H1 (cell line): ENCODE measurements around the gene CAPN13. TPM values are rescaled to one million over a fixed set of nuclear protein-coding genes. Genes with fewer than 3 reads are reported as not detected.

Source experiments
- CTCF ChIA-PET: fragments of 300-600 bp; sonication (Branson Sonifier 250); formaldehyde crosslinking; loops from one replicate; lab custom pipeline; 2021; ENCODE audit not compliant: partially characterized antibody; lab: Charles Lee
- POLR2A ChIA-PET: fragments of 300-600 bp; sonication (Branson Sonifier 250); formaldehyde crosslinking; loops from one replicate; lab custom pipeline; 2021; ENCODE audit warnings: inconsistent platforms; ENCODE audit not compliant: partially characterized antibody; lab: Charles Lee
- DNase-seq, 2 experiments: peaks; one replicate each; pipeline versions ENCODE4 v3.0.0 to v3.0.0-alpha.2; 2010 to 2022; ENCODE audit warnings: low spot score in 2 of 2, low read depth in 1 of 2, mixed read lengths in 1 of 2
- FAIRE-seq: peaks from 2 replicates; lab custom pipeline; 2011; peaks lifted over from hg19 to GRCh38; lab: Jason Lieb, UNC
- H2AFZ ChIP-seq: 2 replicates; pipeline ENCODE4 v1.8.1; 2012; ENCODE audit warnings: low read length, inconsistent platforms
- H2AK5ac ChIP-seq: 2 replicates; pipeline ENCODE4 v1.6.1; 2013; ENCODE audit warnings: low read depth, low read length
- H2BK120ac ChIP-seq: replicated peaks from 2 replicates; pipeline ENCODE3; 2013; ENCODE audit warnings: low read depth, low read length, inconsistent platforms
- H2BK12ac ChIP-seq: 2 replicates; pipeline ENCODE4 v1.6.1; 2013; ENCODE audit warnings: low read depth, low read length
- H2BK15ac ChIP-seq: 2 replicates; pipeline ENCODE4 v1.6.1; 2013; ENCODE audit warnings: low read length
- H2BK20ac ChIP-seq: 2 replicates; pipeline ENCODE4 v1.6.1; 2013; ENCODE audit warnings: low read length
- H2BK5ac ChIP-seq: 2 replicates; pipeline ENCODE4 v1.6.1; 2013; ENCODE audit warnings: low read depth, low read length
- H3K14ac ChIP-seq: 2 replicates; pipeline ENCODE4 v1.6.1; 2013; ENCODE audit warnings: inconsistent platforms; ENCODE audit not compliant: insufficient read length
- H3K18ac ChIP-seq: 2 replicates; pipeline ENCODE4 v1.6.1; 2013; ENCODE audit warnings: low read length; ENCODE audit errors: extremely low read depth
- H3K23ac ChIP-seq: 2 replicates; pipeline ENCODE4 v1.6.1; 2013; ENCODE audit warnings: inconsistent platforms; ENCODE audit not compliant: insufficient read length
- H3K23me2 ChIP-seq: 2 replicates; pipeline ENCODE4 v1.6.1; 2013; ENCODE audit warnings: low read depth, low read length
- H3K27ac ChIP-seq: 2 replicates; pipeline ENCODE4 v1.6.1; 2011; ENCODE audit warnings: low read depth, low read length, inconsistent platforms
- H3K27me3 ChIP-seq, 4 experiments: replicated peaks in 1 of 4; 1 replicate in 1 of 4; 2 replicates in 3 of 4; pipeline versions ENCODE4 v1.6.1 to v1.8.1; 2011 to 2013; ENCODE audit warnings: low read length in 3 of 4, mild to moderate bottlenecking in 3 of 4, inconsistent platforms in 2 of 4, mixed read lengths in 2 of 4, moderate library complexity in 1 of 4; ENCODE audit not compliant: control insufficient read depth in 3 of 4, insufficient read depth in 3 of 4; ENCODE audit errors: extremely low read depth in 1 of 4
- H3K36me3 ChIP-seq, 4 experiments: 2 replicates each; pipeline versions ENCODE4 v1.6.1 to v1.8.1; 2011 to 2013; ENCODE audit warnings: mild to moderate bottlenecking in 4 of 4, low read length in 3 of 4, moderate library complexity in 2 of 4, control low read depth in 1 of 4, inconsistent platforms in 1 of 4; ENCODE audit not compliant: insufficient read depth in 4 of 4, control insufficient read depth in 2 of 4
- H3K4ac ChIP-seq: replicated peaks from 2 replicates; pipeline ENCODE3; 2013; ENCODE audit warnings: low read length, low read depth, mixed read lengths, inconsistent platforms; ENCODE audit not compliant: insufficient read length
- H3K4me1 ChIP-seq, 4 experiments: replicated peaks in 1 of 4; 1 replicate in 1 of 4; 2 replicates in 3 of 4; pipeline versions ENCODE4 v1.6.1 to v1.8.1; 2011 to 2013; ENCODE audit warnings: low read length in 3 of 4, inconsistent platforms in 2 of 4, mixed read lengths in 1 of 4; ENCODE audit not compliant: insufficient read depth in 4 of 4, control insufficient read depth in 3 of 4
- H3K4me2 ChIP-seq, 2 experiments: 2 replicates each; pipeline versions ENCODE4 v1.6.1 to v1.8.1; 2011 to 2013; ENCODE audit warnings: low read depth in 2 of 2, low read length in 2 of 2, control low read depth in 1 of 2, inconsistent platforms in 1 of 2, mild to moderate bottlenecking in 1 of 2; ENCODE audit not compliant: insufficient read depth in 1 of 2
- H3K4me3 ChIP-seq, 4 experiments: fragments of 200-600, 300-600 bp in 1 of 4; sonication (generic), shearing (Covaris generic), sonication (Bioruptor Twin) in 1 of 4; 2 replicates each; pipeline versions ENCODE4 v1.5.1 to v1.8.1; 2011 to 2016; ENCODE audit warnings: low read length in 4 of 4, low read depth in 3 of 4, control low read depth in 2 of 4, inconsistent platforms in 2 of 4, mild to moderate bottlenecking in 2 of 4, mixed read lengths in 1 of 4, moderate library complexity in 1 of 4; ENCODE audit not compliant: insufficient read depth in 2 of 4; ENCODE audit errors: extremely low read depth in 1 of 4
- H3K56ac ChIP-seq: replicated peaks from 2 replicates; pipeline ENCODE3; 2013; ENCODE audit warnings: low read depth, mild to moderate bottlenecking, mixed read lengths, low read length, inconsistent platforms; ENCODE audit not compliant: insufficient read length
- H3K79me1 ChIP-seq: 2 replicates; pipeline ENCODE4 v1.6.1; 2013; ENCODE audit warnings: low read depth, low read length, control low read depth
- H3K79me2 ChIP-seq, 2 experiments: 2 replicates each; pipeline versions ENCODE4 v1.6.1 to v1.8.1; 2012 to 2013; ENCODE audit warnings: low read length in 2 of 2, mild to moderate bottlenecking in 2 of 2, inconsistent platforms in 1 of 2; ENCODE audit not compliant: insufficient read depth in 2 of 2, control insufficient read depth in 1 of 2
- H3K9ac ChIP-seq, 4 experiments: replicated peaks in 1 of 4; 1 replicate in 1 of 4; 2 replicates in 3 of 4; pipeline versions ENCODE4 v1.6.1 to v1.8.1; 2011 to 2013; ENCODE audit warnings: low read depth in 3 of 4, low read length in 3 of 4, control low read depth in 2 of 4, mild to moderate bottlenecking in 2 of 4, moderate library complexity in 2 of 4, inconsistent platforms in 1 of 4; ENCODE audit errors: extremely low read depth in 1 of 4
- H3K9me3 ChIP-seq, 2 experiments: 2 replicates each; pipeline versions ENCODE4 v1.6.1 to v1.8.1; 2012 to 2013; ENCODE audit warnings: mild to moderate bottlenecking in 2 of 2, moderate library complexity in 2 of 2, control low read depth in 1 of 2, inconsistent platforms in 1 of 2, low read depth in 1 of 2, low read length in 1 of 2, mixed read lengths in 1 of 2; ENCODE audit not compliant: insufficient read depth in 2 of 2
- H4K20me1 ChIP-seq, 2 experiments: replicated peaks in 1 of 2; 2 replicates each; pipeline versions ENCODE3 to v1.8.1; 2011 to 2013; ENCODE audit warnings: inconsistent platforms in 2 of 2, low read length in 2 of 2, mild to moderate bottlenecking in 1 of 2; ENCODE audit not compliant: insufficient read depth in 2 of 2, control insufficient read depth in 1 of 2
- H4K5ac ChIP-seq: 2 replicates; pipeline ENCODE4 v1.6.1; 2013; ENCODE audit warnings: low read length, low read depth, mixed read lengths, inconsistent platforms; ENCODE audit not compliant: insufficient read length
- H4K8ac ChIP-seq: 2 replicates; pipeline ENCODE4 v1.8.0; 2013; ENCODE audit warnings: mild to moderate bottlenecking, moderate library complexity, low read length, inconsistent platforms; ENCODE audit not compliant: insufficient read depth; ENCODE audit errors: extremely low read depth
- H4K91ac ChIP-seq: replicated peaks from 2 replicates; pipeline ENCODE3; 2013; ENCODE audit warnings: low read length, mixed read lengths, inconsistent platforms; ENCODE audit not compliant: insufficient read length
- CEBPB ChIP-seq: IDR thresholded peaks from 2 replicates; pipeline ENCODE4 v1.6.1; 2012; ENCODE audit warnings: low read depth, low read length
- CTBP2 ChIP-seq: IDR thresholded peaks from 2 replicates; pipeline ENCODE4 v1.7.0; 2011; ENCODE audit warnings: borderline replicate concordance, mild to moderate bottlenecking, moderate library complexity, mixed read lengths, low read length; ENCODE audit not compliant: insufficient read depth, insufficient read length
- GABPA ChIP-seq: IDR thresholded peaks from 2 replicates; pipeline ENCODE4 v1.6.1; 2011; ENCODE audit warnings: mild to moderate bottlenecking, low read length, moderate library complexity, borderline replicate concordance; ENCODE audit not compliant: insufficient read depth
- POLR2A ChIP-seq, 2 experiments: IDR thresholded peaks; 1 replicate in 1 of 2; 2 replicates in 1 of 2; pipeline ENCODE4 v1.6.1; 2011; ENCODE audit warnings: low read depth in 2 of 2, low read length in 2 of 2, mild to moderate bottlenecking in 2 of 2; ENCODE audit errors: control extremely low read depth in 1 of 2
- RFX5 ChIP-seq: IDR thresholded peaks from 2 replicates; pipeline ENCODE4 v1.6.1; 2011; ENCODE audit warnings: low read depth, low read length, improper control_type of control experiment, borderline replicate concordance
- RXRA ChIP-seq: IDR thresholded peaks from 2 replicates; pipeline ENCODE4 v1.6.1; 2011; ENCODE audit warnings: low read depth, mild to moderate bottlenecking, low read length, moderate library complexity; ENCODE audit not compliant: insufficient read depth
- SP1 ChIP-seq: IDR thresholded peaks from 2 replicates; pipeline ENCODE4 v1.6.1; 2011; ENCODE audit warnings: low read depth, low read length
- SP2 ChIP-seq: IDR thresholded peaks from 2 replicates; pipeline ENCODE4 v1.6.1; 2012; ENCODE audit warnings: mild to moderate bottlenecking, low read length, inconsistent platforms
- USF2 ChIP-seq: IDR thresholded peaks from 2 replicates; pipeline ENCODE4 v1.6.1; 2011; ENCODE audit warnings: low read length, improper control_type of control experiment
- WGBS, 2 experiments: shearing (Covaris generic) in 1 of 2; methylation state at CpG; one replicate each; pipeline versions ENCODE4 v1.1.6 to v1.1.7; 2013 to 2015; ENCODE audit warnings: low lambda C conversion rate in 2 of 2, mixed read lengths in 2 of 2, inconsistent platforms in 1 of 2, low coverage in 1 of 2, missing lambda C conversion rate in 1 of 2; ENCODE audit not compliant: insufficient replicate concordance in 2 of 2, insufficient coverage in 1 of 2, insufficient read length in 1 of 2; ENCODE audit errors: extremely low coverage in 1 of 2, missing lambda C conversion rate in 1 of 2; 5-methylcytosine and 5-hydroxymethylcytosine counted together
- polyA plus RNA-seq, 7 experiments: library from polyadenylated mRNA; depleted of rRNA in 3 of 7; stranded (reverse) in 5 of 7; unstranded in 2 of 7; fragments of >200 nt in 5 of 7; fragments of 200-250 nt in 2 of 7; gene quantifications; 1 replicate in 5 of 7; 2 replicates in 1 of 7; 4 replicates in 1 of 7; pipeline versions ENCODE4 v1.2.1 to v1.2.3, GENCODE V29; 2011 to 2013; ENCODE audit warnings: missing spikeins in 2 of 7, mixed read lengths in 2 of 7
- total RNA-seq: library from RNA; stranded (reverse); fragmentation: NEBNext Ultra II Directional; extraction: Animal tissue kit (Norgen Biotek cat#: 25700); gene quantifications from 2 replicates; pipeline ENCODE4 v1.2.1, GENCODE V29; 2021

Gene CAPN13
- total and polyA plus RNA-seq, 2 of the 8 experiments (the other 6 are each of a cell fraction or from before 2014, with no cell fraction given) = 2.4 TPM

- no peak overlapping the region for H3K4ac ChIP-seq
- no peak overlapping the region for H4K5ac ChIP-seq
- H4K20me1 ChIP-seq = no peaks in the 10 kb centered on the region
- no peak overlapping the region for H3K4me3 ChIP-seq
- no peak overlapping the region for H2BK120ac ChIP-seq
- no peaks in the 10 kb centered on the region for H3K27me3 ChIP-seq
- DNase-seq (no peak), FAIRE-seq (no peak)
- no peaks in the 10 kb centered on the region; the same call in 1 of the 2 replicates for H3K23me2 ChIP-seq
- H3K4me1 ChIP-seq = peaks cover 0 to 2% (median 0%) of the 10 kb centered on the region in 4 experiments; a peak in 1 of 7 replicates
- no peak overlapping the region for H3K18ac ChIP-seq
- H2BK5ac ChIP-seq = no peak overlapping the region
- WGBS, 2 experiments = 83% methylated on average over 7 of the region's 7 CpGs; no CpG with 5 or more reads in 1 of the 2 experiments
- no peak overlapping the region for H2AK5ac ChIP-seq
- no peaks in the 10 kb centered on the region for H3K79me2 ChIP-seq
- H2BK15ac ChIP-seq = no peak overlapping the region
- no peak overlapping the region for H2AFZ ChIP-seq
- no peak overlapping the region for H3K56ac ChIP-seq
- H3K79me1 ChIP-seq = no peaks in the 10 kb centered on the region; the same call in 1 of the 2 replicates
- H3K23ac ChIP-seq = no peak overlapping the region
- H4K8ac ChIP-seq = no peak overlapping the region
- ChIA-PET CTCF (interaction anchor here (1.0 to 3.2 kb wide), 2 partner anchors 22 to 27 kb away, joined by 3 to 12 read pairs; no protein-coding TSS in a partner anchor), POLR2A (no interaction called here)
- no peak overlapping the region for H3K14ac ChIP-seq
- no peak overlapping the region for H2BK12ac ChIP-seq
- no peak overlapping the region for H4K91ac ChIP-seq
- no peak overlapping the region for H3K27ac ChIP-seq
- H3K4me2 ChIP-seq = no peak overlapping the region
- no peaks in the 10 kb centered on the region for H3K36me3 ChIP-seq
- TF ChIP-seq RXRA = no peak
- TF ChIP-seq CEBPB = no peak
- TF ChIP-seq SP1 = no peak
- no peak for TF ChIP-seq SP2
- no peak for TF ChIP-seq POLR2A (IDR thresholded peaks at IDR 0.05; ENCODE audit: control extremely low read depth in 1 of 2, low read depth in 2 of 2, low read length in 2 of 2)
- no peak for TF ChIP-seq CTBP2
- no peak for TF ChIP-seq GABPA
- TF ChIP-seq USF2 = no peak
- TF ChIP-seq RFX5 = no peak
- H2BK20ac ChIP-seq = no peak overlapping the region
- no peaks in the 10 kb centered on the region for H3K9me3 ChIP-seq
- no peak overlapping the region for H3K9ac ChIP-seq
Measured at GRCh38 chr2:30738141-30738911, 68.9 kb downstream of the CAPN13 start.
